Posterior cingulate gyrus (tissue), 11 donors: ENCODE results near the gene LZTS3.
"Not testable (repeated sequence)": the region's sequence is repeated elsewhere in the genome, so short reads cannot be mapped to it uniquely, and the experiment has no call there.

Source experiments
- DNase-seq, 10 donors: peaks; one replicate each; pipeline versions ENCODE4 v3.0.0 to v3.0.0-alpha.2; 2020 to 2021; ENCODE audit warnings: mixed read lengths in 3 of 10
- intact Hi-C: fragments of 100-400 bp; cut with DNase I; formaldehyde crosslinking; loops from one replicate; pipeline ENCODE4 v1.15.1; 2023

LZTS3 gene

GRCh38 chr20:3168829-3169590 lies 4.3 kb downstream of the LZTS3 start:
- DNase-seq, result peak in 1 of 10 donors; percentile 6
- intact Hi-C loops, result no loop called here

- peak in 2 of 10 donors; percentile 7 to 63 for DNase-seq
- intact Hi-C loops, result no loop called here
Measured at GRCh38 chr20:3168079-3168828, 5.1 kb downstream of the LZTS3 start.

GRCh38 chr20:3167738-3168078 lies 5.6 kb downstream of the LZTS3 start:
- intact Hi-C loops, result no loop called here
- DNase-seq, result peak in 2 of 10 donors; percentile 8 to 75

- DNase-seq, result no peak
Measured at GRCh38 chr20:3166913-3167342, 6.4 kb downstream of the LZTS3 start.

GRCh38 chr20:3166338-3166912 lies 6.9 kb downstream of the LZTS3 start:
- DNase-seq, result no peak
- intact Hi-C loops, result no loop called here

More at GRCh38 chr20:3166913-3167342, 6.4 kb downstream of the LZTS3 start:
- intact Hi-C loops, result no loop called here

- intact Hi-C loops, result no loop called here
Measured at GRCh38 chr20:3165473-3166337, 7.6 kb downstream of the LZTS3 start.

GRCh38 chr20:3164763-3165410 lies 8.5 kb downstream of the LZTS3 start:
- no peak for DNase-seq
- intact Hi-C loops, result no loop called here

More at GRCh38 chr20:3165473-3166337, 7.6 kb downstream of the LZTS3 start:
- peak in 8 of 10 donors; percentile 41 to 95 (median 62) for DNase-seq

- DNase-seq, result no peak
- intact Hi-C loops, result no loop called here
Measured at GRCh38 chr20:3164043-3164762, 9.1 kb downstream of the LZTS3 start.

GRCh38 chr20:3163099-3164042 lies 10.0 kb downstream of the LZTS3 start:
- intact Hi-C loops, result no loop called here
- no peak for DNase-seq

GRCh38 chr20:3162080-3162611 lies 11.2 kb downstream of the LZTS3 start:
- DNase-seq, result no peak
- intact Hi-C loops, result no loop called here

GRCh38 chr20:3161316-3162079 lies 11.9 kb downstream of the LZTS3 start:
- intact Hi-C loops, result no loop called here

GRCh38 chr20:3160418-3160817 lies 12.9 kb downstream of the LZTS3 start:
- no peak for DNase-seq
- intact Hi-C loops, result no loop called here

More at GRCh38 chr20:3161316-3162079, 11.9 kb downstream of the LZTS3 start:
- DNase-seq, result no peak

- intact Hi-C loops, result no loop called here
- no peak for DNase-seq
Measured at GRCh38 chr20:3158968-3159431, 14.3 kb downstream of the LZTS3 start.

- intact Hi-C loops, result loop anchor here (2.0 kb wide), 1 partner anchor 43 kb away; no protein-coding TSS in a partner anchor
- DNase-seq, result no peak
Measured at GRCh38 chr20:3157817-3158216, 15.5 kb downstream of the LZTS3 start.

GRCh38 chr20:3156811-3157619 lies 16.3 kb downstream of the LZTS3 start:
- intact Hi-C loops, result loop anchor here (2.0 kb wide), 1 partner anchor 42 kb away; no protein-coding TSS in a partner anchor
- no peak for DNase-seq

- DNase-seq, intact Hi-C loops: not testable (repeated sequence)
Measured at GRCh38 chr20:3152057-3152644, 21.2 kb downstream of the LZTS3 start.
